Loucy (cell line): ENCODE measurements around the gene ANXA4.

ENCODE experiments used
- H2AFZ ChIP-seq: fragments of 200-600 bp; sonication (generic); 2 replicates; pipeline ENCODE4 v1.6.0; 2016; ENCODE audit warnings: antibody characterized with exemption, mild to moderate bottlenecking, low read length, moderate library complexity
- H3F3A ChIP-seq: fragments of 200-600 bp; 2 replicates; pipeline ENCODE4 v1.6.0; 2016; ENCODE audit warnings: antibody characterized with exemption, low read depth, mild to moderate bottlenecking
- H3K27me3 ChIP-seq: fragments of 200-600 bp; sonication (generic); 2 replicates; pipeline ENCODE4 v1.6.1; 2014; ENCODE audit warnings: low read length, mild to moderate bottlenecking; ENCODE audit not compliant: insufficient read depth, poor library complexity, severe bottlenecking
- H3K36me3 ChIP-seq: fragments of 200-600 bp; sonication (generic); 2 replicates; pipeline ENCODE4 v1.6.1; 2016; ENCODE audit warnings: low read length; ENCODE audit not compliant: insufficient read depth
- H3K4me1 ChIP-seq: fragments of 200-600 bp; sonication (generic); 2 replicates; pipeline ENCODE4 v1.5.1; 2014; ENCODE audit warnings: low read length, mild to moderate bottlenecking; ENCODE audit not compliant: insufficient read depth, poor library complexity, severe bottlenecking
- H3K4me2 ChIP-seq: fragments of 200-600 bp; sonication (generic); 2 replicates; pipeline ENCODE4 v1.6.0; 2014; ENCODE audit warnings: antibody characterized with exemption, low read length, low read depth, mild to moderate bottlenecking; ENCODE audit not compliant: poor library complexity, severe bottlenecking
- H3K4me3 ChIP-seq: fragments of 200-600 bp; sonication (generic); 2 replicates; pipeline ENCODE4 v1.5.1; 2014; ENCODE audit warnings: low read length, mild to moderate bottlenecking, mixed read lengths; ENCODE audit not compliant: poor library complexity, severe bottlenecking
- H3K79me2 ChIP-seq: fragments of 200-600 bp; sonication (generic); 2 replicates; pipeline ENCODE4 v1.6.1; 2014; ENCODE audit warnings: low read length; ENCODE audit not compliant: insufficient read depth
- H3K9ac ChIP-seq: fragments of 200-600 bp; sonication (generic); 2 replicates; pipeline ENCODE4 v1.6.0; 2014; ENCODE audit warnings: mild to moderate bottlenecking, low read depth, low read length, moderate library complexity; ENCODE audit not compliant: poor library complexity, severe bottlenecking
- H3K9me2 ChIP-seq: fragments of 200-600 bp; sonication (generic); replicated peaks from 2 replicates; pipeline ENCODE4 v1.6.1; 2016; ENCODE audit warnings: low read depth, low read length, mixed read lengths
- H3K9me3 ChIP-seq: fragments of 200-600 bp; sonication (generic); 2 replicates; pipeline ENCODE4 v1.6.1; 2014; ENCODE audit warnings: mild to moderate bottlenecking, antibody characterized with exemption, low read length, low read depth; ENCODE audit not compliant: insufficient read depth
- H4K20me1 ChIP-seq: fragments of 200-600 bp; sonication (generic); 2 replicates; pipeline ENCODE4 v1.6.0; 2014; ENCODE audit warnings: antibody characterized with exemption, low read length, mild to moderate bottlenecking; ENCODE audit not compliant: insufficient read depth, poor library complexity, severe bottlenecking
- EZH2phosphoT487 ChIP-seq: fragments of 200-600 bp; IDR thresholded peaks from 2 replicates; pipeline ENCODE4 v1.6.1; 2018; ENCODE audit warnings: antibody characterized with exemption, mild to moderate bottlenecking, moderate library complexity, borderline replicate concordance
- TF ChIP-seq, protein P1 (sequence below): fragments of 200-600 bp; sonication (generic); conservative IDR thresholded peaks from 2 replicates; pipeline ENCODE4 v1.5.1; 2014; ENCODE audit warnings: mild to moderate bottlenecking, antibody characterized with exemption, low read length

ANXA4 gene

DNA sequence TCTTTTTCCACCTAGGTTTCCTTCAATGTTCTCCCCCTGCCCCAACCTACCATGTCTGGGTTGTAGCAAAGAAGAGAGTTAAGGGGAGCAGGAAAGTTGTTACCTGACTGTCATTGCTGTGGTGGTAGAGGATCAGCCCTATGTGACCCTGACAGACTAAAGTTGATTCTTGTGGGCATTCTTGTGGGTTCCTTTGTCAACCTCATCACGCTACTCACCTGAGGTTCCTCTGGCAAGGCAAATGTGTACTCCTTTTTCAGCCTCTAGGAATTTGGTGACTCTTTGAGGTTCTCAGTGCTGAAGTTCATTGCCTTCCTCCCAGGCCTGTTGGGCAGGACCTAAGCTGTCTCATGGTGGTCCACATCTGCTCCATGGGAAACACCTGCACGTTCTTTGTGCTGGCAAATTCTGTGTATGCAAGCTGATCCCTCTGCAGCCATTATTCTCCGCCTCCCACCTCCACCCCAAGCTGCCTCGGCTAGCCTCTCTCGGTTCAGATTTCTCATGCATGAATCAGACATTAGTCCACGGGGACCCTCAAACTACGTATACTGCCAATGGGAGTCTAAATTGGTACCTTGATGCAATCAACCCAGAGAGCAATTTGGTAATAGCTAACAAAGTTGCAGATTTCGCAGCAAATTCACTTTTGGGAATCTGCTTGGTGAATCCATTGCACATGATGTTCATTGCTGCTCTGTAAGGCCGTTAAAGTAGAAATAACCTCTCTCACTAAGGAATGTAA is 86.0 kb downstream of the ANXA4 start:
- no peak for TF ChIP-seq EZH2phosphoT487
- TF ChIP-seq, protein P1, sequence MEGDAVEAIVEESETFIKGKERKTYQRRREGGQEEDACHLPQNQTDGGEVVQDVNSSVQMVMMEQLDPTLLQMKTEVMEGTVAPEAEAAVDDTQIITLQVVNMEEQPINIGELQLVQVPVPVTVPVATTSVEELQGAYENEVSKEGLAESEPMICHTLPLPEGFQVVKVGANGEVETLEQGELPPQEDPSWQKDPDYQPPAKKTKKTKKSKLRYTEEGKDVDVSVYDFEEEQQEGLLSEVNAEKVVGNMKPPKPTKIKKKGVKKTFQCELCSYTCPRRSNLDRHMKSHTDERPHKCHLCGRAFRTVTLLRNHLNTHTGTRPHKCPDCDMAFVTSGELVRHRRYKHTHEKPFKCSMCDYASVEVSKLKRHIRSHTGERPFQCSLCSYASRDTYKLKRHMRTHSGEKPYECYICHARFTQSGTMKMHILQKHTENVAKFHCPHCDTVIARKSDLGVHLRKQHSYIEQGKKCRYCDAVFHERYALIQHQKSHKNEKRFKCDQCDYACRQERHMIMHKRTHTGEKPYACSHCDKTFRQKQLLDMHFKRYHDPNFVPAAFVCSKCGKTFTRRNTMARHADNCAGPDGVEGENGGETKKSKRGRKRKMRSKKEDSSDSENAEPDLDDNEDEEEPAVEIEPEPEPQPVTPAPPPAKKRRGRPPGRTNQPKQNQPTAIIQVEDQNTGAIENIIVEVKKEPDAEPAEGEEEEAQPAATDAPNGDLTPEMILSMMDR = no peak
- peaks cover 46% of the 10 kb centered on the region for H3K4me1 ChIP-seq
- H3K4me2 ChIP-seq = no peak overlapping the region
- no peaks in the 10 kb centered on the region for H3K27me3 ChIP-seq
- H3K79me2 ChIP-seq = peaks cover 35% of the 10 kb centered on the region
- H3K4me3 ChIP-seq = peak overlapping the region; percentile 76
- H2AFZ ChIP-seq = no peak overlapping the region
- H3K9me2 ChIP-seq = no peaks in the 10 kb centered on the region
- no peaks in the 10 kb centered on the region for H3F3A ChIP-seq
- H3K9me3 ChIP-seq = no peaks in the 10 kb centered on the region
- no peaks in the 10 kb centered on the region for H3K36me3 ChIP-seq
- H3K9ac ChIP-seq = peak overlapping the region; percentile 79
- peaks cover 26% of the 10 kb centered on the region for H4K20me1 ChIP-seq

DNA sequence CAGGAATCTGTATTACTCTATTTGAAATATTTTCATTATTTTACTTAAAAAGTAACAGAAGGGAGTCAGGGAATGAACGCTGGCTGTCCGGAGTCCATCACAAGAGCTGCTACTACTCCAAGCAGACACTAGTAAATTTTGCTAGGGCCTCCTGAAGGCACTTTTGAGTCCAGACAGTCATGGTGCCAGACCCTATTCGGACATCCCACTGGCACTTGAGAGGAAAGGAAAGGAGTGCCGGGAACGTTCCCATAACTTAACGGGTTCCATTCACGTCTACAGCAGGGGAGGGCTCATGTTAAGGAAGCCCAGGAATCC is 87.0 kb downstream of the ANXA4 start:
- Histone ChIP-seq H3K36me3 (no peaks in the 10 kb centered on the region), H3K79me2 (peaks cover 44% of the 10 kb centered on the region), H3K9me3 (no peaks in the 10 kb centered on the region), H3K9me2 (no peaks in the 10 kb centered on the region), H3K4me3 (peak overlapping the region; percentile 76), H3K27me3 (no peaks in the 10 kb centered on the region), H4K20me1 (peaks cover 35% of the 10 kb centered on the region), H3K9ac (peak overlapping the region; percentile 79), H3F3A (no peaks in the 10 kb centered on the region; the same call in 1 of the 2 replicates), H3K4me2 (peak overlapping the region; percentile 74), H2AFZ (peak overlapping the region; percentile 91), H3K4me1 (peaks cover 55% of the 10 kb centered on the region)
- TF ChIP-seq, protein P1 = no peak
- no peak for TF ChIP-seq EZH2phosphoT487

DNA sequence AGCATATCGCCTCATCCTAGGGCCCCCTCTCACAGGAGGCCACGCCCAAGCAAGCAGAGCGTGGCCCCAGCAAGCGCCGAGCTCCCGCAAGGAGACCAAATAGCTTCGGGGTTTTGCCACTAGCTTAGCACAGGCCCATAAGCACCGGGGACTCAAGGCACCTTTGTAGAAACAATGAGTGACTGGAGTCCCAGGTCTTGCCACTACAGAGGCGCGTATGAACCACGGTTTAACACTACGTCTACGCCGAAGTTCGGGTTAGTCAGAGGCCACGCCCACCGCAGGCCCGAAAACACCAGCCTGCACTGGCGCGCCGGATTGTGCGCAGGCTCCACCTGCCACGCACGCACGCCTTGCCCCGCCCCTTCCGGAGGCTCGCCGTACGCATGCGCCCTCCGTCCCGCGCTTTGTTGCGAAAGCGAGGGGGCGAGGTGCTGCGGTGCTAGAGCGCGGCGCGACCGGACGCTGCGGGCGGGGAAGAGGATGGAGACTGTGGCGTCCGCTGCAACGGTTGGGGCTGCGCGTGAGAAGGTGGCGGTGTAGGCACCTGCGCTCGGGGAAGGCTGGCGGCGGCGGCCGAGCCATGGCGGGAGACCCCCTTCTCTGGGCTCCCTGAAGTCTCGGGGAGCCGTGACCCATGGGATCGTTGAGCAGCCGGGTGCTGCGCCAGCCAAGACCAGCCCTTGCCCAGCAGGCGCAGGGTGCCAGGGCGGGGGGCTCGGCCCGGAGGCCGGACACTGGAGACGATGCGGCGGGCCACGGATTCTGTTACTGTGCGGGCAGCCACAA is 87.5 kb downstream of the ANXA4 start, which contains the start of gene GMCL1:
GMCL1 (plus strand) TSS at position 405 of the 789 bp plus-strand sequence; CDS start at position 638, 233 bp downstream.
- Histone ChIP-seq H3K4me2 (peak within 1 kb of the TSS; percentile 81), H2AFZ (peak within 1 kb of the TSS; percentile 91), H3K27me3 (no peaks in the 10 kb centered on the region), H3K4me3 (peak within 1 kb of the TSS; percentile 76), H3K9me2 (no peaks in the 10 kb centered on the region), H3K9me3 (no peaks in the 10 kb centered on the region), H4K20me1 (peaks cover 41% of the 10 kb centered on the region), H3K4me1 (peaks cover 59% of the 10 kb centered on the region), H3F3A (no peaks in the 10 kb centered on the region; the same call in 1 of the 2 replicates), H3K9ac (peak within 1 kb of the TSS; percentile 79), H3K79me2 (peaks cover 49% of the 10 kb centered on the region), H3K36me3 (no peaks in the 10 kb centered on the region)
- TF ChIP-seq EZH2phosphoT487 = no peak
